IPS-20b (cell line): Measurements from ENCODE around the gene NOL4L.

ENCODE experiments used
- H3K27ac ChIP-seq: one replicate; pipeline ENCODE4 v1.5.1; 2013; ENCODE audit warnings: low read length
- H3K27me3 ChIP-seq: 2 replicates; pipeline ENCODE4 v1.6.1; 2013; ENCODE audit warnings: mild to moderate bottlenecking, low read length, inconsistent platforms; ENCODE audit not compliant: insufficient read depth
- H3K36me3 ChIP-seq: 2 replicates; pipeline ENCODE4 v1.6.1; 2013; ENCODE audit warnings: low read depth, mild to moderate bottlenecking, inconsistent platforms, low read length, moderate library complexity; ENCODE audit not compliant: insufficient read depth
- H3K4me1 ChIP-seq: 2 replicates; pipeline ENCODE4 v1.6.1; 2013; ENCODE audit warnings: mild to moderate bottlenecking, control low read depth, inconsistent platforms, low read length, moderate library complexity; ENCODE audit not compliant: insufficient read depth
- H3K4me3 ChIP-seq: 2 replicates; pipeline ENCODE4 v1.5.1; 2013; ENCODE audit warnings: mild to moderate bottlenecking, low read length, inconsistent platforms
- H3K9ac ChIP-seq: 2 replicates; pipeline ENCODE4 v1.6.1; 2013; ENCODE audit warnings: low read depth, mild to moderate bottlenecking, inconsistent platforms, low read length, moderate library complexity
- H3K9me3 ChIP-seq: 2 replicates; pipeline ENCODE4 v1.6.1; 2013; ENCODE audit warnings: mild to moderate bottlenecking, low read depth, low read length, inconsistent platforms; ENCODE audit not compliant: insufficient read depth

Gene NOL4L

DNA sequence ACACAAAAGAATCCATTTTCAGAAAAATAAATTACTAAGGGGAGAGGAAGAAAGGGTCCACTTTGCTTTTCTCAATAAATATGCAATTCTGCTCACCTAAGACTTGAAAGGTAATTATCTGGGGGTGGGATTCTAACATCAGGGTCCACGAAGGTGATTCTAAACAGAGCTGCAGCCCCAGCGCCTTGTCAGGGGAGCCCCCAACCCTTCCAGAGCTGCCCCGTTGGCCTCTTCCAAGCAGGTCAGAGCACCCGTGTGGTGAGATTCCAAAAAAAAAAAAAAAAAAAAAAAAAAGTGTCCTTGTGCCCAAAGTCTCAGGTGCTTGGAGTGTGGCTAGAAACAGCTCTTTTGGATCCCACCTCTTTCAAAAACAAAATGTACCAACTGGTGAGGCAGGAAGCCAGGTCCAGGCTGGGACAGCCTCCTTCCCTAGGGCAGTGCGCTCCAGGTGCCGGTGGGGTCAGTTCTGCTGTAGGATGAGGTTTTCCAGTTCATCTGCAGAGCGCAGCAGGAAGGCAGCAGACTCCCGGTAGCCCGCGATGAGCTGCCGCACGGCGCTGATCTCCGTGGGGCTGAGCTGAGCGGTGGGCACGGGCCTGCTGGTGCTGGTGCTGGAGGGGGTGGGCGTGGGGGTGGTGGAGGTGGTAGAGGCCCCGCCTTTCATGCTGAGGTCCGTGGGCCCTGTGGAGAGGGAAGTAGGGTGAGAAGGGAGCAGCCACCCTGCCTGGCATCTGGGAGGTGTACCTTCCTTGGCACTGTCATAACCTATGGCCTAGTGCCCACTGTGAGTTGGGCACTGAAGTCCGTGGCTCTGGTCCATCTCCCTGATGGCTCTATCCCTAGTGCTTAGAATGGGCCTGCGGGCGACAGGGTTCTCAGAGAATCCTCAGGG lies 137.8 kb downstream of the NOL4L start:
- no peaks in the 10 kb centered on the region for H3K27me3 ChIP-seq
- peaks cover 68% of the 10 kb centered on the region for H3K36me3 ChIP-seq
- H3K27ac ChIP-seq, result no peak overlapping the region
- H3K4me3 ChIP-seq, result no peak overlapping the region
- no peak overlapping the region for H3K9ac ChIP-seq
- H3K9me3 ChIP-seq, result no peaks in the 10 kb centered on the region
- peaks cover 7% of the 10 kb centered on the region; the same call in 1 of the 2 replicates for H3K4me1 ChIP-seq

DNA sequence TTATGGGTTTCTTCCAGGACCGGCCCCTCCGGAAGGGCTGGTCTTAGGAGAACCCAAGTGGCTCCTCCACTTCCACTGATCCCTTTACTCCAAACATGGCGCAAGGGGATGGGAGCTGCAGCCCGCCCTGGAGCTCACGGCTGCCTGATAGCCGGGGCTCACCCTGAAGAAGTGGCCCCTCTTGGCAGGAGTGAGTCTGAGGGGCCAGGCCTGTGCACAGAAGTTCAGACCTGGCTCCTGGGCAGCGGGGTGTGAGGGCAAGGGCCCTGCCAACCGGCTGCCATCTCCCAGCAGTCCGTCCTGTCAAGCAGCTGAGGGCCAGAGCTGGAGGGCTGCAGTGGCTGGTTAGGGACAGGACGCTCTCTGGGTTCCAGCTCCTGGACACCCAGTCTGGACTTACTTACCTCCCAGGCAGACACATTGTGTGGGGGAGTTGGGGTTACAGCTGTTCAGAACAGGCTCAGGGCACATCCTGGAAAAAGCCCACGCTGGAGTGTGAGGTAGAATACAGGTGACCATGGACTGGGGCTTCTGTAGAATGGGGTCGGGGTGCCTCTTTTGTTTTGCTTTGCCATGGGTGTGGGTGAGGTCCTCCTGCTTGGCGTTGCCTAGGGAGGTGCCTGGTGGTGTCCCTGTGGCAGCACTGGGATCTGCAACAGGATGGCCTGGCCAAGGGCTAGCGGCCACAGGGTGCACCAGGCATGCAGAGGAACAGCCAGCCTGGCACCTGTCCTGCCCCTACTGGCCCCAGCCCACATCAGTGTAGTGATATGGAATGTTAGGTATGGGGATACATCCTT lies 138.6 kb downstream of the NOL4L start:
- no peak overlapping the region for H3K4me3 ChIP-seq
- H3K4me1 ChIP-seq, result peaks cover 7% of the 10 kb centered on the region; the same call in 1 of the 2 replicates
- H3K27ac ChIP-seq, result no peak overlapping the region

DNA sequence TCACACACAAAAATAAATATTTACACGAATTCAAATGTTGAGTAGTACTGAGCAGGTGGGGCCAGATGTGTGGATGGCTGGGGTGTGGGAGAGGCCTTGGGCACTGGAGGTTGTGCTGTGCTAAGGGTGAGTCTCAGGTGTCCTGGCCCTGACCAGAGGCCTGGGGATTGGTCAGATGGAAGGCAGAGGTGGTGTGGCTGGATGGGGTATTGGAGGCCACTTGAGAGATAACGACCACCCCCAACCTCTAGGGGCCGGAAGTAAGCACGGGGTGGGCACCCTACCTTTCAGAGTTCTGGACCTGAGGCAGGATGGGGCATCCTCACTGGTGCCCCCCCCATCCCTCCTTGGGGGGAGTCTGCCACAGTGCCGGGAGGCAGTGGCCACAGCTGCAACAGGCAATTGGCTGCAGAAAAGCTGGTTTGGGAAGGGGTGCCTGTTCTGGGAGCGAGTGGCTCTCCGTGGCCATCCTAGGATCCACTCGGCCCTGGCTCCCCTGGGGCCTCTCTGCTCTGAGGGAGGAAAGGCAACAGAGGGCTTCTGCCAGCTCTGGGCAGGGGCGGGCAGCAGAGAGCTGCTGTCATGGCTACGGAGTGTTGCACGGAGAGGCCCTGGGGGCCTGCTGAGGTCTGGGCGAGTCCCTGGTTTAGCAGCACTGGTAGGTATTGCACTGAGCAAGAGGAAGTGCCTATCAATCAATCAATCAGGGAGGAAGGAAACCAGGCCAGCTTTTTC lies 139.4 kb downstream of the NOL4L start:
- Histone ChIP-seq H3K36me3 (peaks cover 52% of the 10 kb centered on the region), H3K27me3 (no peaks in the 10 kb centered on the region), H3K4me1 (peaks cover 7% of the 10 kb centered on the region; the same call in 1 of the 2 replicates), H3K9ac (no peak overlapping the region), H3K4me3 (no peak overlapping the region), H3K9me3 (no peaks in the 10 kb centered on the region), H3K27ac (no peak overlapping the region)

More for the DNA sequence above, 138.6 kb downstream of the NOL4L start:
- Histone ChIP-seq H3K27me3 (no peaks in the 10 kb centered on the region), H3K9me3 (no peaks in the 10 kb centered on the region), H3K36me3 (peaks cover 60% of the 10 kb centered on the region), H3K9ac (no peak overlapping the region)

DNA sequence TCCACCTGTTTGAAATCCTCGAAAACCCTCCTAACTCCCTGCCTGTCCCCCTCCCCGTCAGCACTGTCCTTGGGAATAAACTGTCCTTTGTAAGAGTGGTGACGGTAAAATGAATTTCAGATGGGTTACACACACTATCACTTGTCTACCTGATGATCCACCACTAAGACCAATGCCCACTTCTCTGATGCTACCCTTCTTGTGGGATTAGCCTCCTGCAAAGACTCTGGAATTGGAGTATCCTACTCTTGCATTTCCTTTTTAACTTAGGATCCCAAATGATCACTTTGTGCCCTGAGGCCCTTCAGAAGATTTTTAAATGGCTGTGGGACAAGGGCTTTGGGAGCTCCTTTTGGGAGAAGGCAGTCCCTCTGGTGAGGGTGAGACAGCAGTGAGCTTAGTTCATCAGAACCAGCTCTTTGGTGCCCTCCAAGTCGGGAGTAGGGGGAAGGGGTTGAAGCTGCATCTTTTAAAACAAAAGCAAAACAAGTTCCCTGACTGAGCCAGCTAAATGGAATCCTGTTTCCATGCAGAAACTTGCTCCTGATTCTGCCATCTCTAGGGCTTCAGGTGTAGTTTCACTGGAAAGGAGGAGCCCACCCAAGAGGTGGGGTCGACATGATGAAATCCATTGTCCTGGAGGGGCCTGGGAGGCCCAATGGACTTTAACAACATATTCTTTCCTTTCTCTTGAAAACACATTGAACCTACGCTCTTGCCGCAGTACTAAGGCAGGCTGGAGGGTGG lies 140.5 kb downstream of the NOL4L start:
- Histone ChIP-seq H3K4me1 (peaks cover 7% of the 10 kb centered on the region; the same call in 1 of the 2 replicates), H3K27me3 (no peaks in the 10 kb centered on the region), H3K9ac (no peak overlapping the region), H3K4me3 (no peak overlapping the region), H3K27ac (no peak overlapping the region), H3K36me3 (peaks cover 43% of the 10 kb centered on the region), H3K9me3 (no peaks in the 10 kb centered on the region)

DNA sequence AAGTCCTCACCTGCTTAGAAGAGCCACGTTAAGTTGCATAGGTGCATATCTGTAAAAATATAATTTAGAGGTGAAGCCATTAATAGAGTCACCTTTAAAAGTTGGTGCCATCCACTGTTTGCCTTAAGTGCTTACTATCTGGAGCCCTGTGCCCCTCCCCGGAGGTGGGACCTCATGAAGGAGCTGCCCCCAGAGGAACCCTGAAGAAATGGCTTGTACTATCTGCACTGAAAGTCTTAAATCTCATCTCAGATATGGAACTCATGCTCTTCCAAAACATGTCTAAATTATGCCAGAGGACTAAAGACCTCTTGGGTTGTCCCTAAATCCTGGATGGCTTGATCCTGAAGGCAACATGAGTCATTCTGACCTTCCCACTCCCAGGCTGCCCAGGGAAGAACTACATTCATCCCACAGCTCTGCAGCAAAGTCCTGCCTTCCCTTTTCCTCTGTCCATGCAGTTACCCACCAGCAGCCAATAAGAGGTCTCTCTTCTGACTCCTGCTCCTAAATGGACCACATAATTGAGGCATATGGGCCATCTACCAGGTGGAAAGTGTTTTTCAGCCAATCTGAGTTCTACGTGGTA lies 141.7 kb downstream of the NOL4L start:
- H3K36me3 ChIP-seq, result peaks cover 33% of the 10 kb centered on the region
- no peaks in the 10 kb centered on the region for H3K9me3 ChIP-seq
- no peak overlapping the region for H3K4me3 ChIP-seq
- no peaks in the 10 kb centered on the region for H3K27me3 ChIP-seq
- no peak overlapping the region for H3K9ac ChIP-seq
- peaks cover 7% of the 10 kb centered on the region; the same call in 1 of the 2 replicates for H3K4me1 ChIP-seq
- H3K27ac ChIP-seq, result no peak overlapping the region

DNA sequence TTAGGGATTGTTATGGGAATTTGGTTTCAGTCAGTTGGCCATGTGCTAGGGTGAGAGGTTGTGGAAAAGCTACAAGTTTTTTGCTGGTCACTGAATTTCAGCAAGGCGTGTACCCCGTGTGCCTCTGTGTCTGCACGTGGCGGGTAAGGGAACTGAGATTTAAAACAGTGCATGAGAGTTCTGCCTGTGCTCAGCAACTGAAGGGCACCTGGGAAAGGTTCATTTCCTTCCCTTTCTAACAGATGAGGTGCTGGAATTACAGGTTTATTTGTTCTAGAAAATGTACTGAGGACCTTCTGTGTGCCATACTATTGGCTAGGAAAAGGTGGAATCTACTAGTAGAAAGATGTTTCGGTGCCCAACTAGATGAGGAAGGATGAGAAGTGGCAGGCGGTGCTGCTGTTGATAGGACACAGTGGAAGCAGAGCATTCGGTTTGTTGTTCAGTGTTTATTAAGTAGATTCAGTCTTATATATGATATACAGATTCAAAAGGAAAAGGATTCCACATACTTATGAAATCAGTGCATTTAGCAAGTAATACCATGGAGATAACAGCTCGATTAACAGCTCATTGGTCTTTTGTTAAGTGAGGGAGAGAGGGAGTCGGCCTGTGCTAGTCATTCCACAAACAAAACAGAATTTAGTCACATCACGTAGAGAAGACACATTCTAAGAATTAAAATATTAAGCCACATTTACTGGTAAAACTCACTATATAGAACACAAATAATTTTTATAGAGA lies 142.3 kb downstream of the NOL4L start:
- peaks cover 33% of the 10 kb centered on the region for H3K36me3 ChIP-seq
- no peaks in the 10 kb centered on the region for H3K9me3 ChIP-seq
- H3K9ac ChIP-seq, result no peak overlapping the region
- H3K27me3 ChIP-seq, result no peaks in the 10 kb centered on the region
- H3K4me3 ChIP-seq, result no peak overlapping the region
- H3K27ac ChIP-seq, result no peak overlapping the region
- H3K4me1 ChIP-seq, result peaks cover 7% of the 10 kb centered on the region; the same call in 1 of the 2 replicates

DNA sequence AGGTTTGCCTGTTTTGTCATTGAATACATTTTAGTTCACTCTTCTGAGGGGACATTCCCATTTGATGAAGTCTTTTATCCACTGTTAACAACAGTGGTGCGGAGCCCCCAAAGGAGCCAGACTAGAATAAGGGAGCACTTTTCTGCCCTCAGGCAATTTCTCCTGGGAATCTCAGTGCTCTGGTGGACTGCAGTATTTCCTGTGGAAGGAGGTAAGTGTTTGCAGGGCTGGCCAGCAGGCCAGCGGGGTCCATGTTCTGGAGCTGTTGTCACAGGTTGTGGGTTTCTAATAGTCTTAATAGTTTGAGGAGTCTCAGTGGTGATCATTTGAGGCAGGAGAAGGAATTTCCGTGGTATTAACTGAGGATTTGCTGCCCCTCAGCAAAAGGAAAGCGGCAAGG lies 143.5 kb downstream of the NOL4L start:
- no peaks in the 10 kb centered on the region for H3K27me3 ChIP-seq
- peaks cover 7% of the 10 kb centered on the region; the same call in 1 of the 2 replicates for H3K4me1 ChIP-seq
- peaks cover 21% of the 10 kb centered on the region for H3K36me3 ChIP-seq
- H3K9me3 ChIP-seq, result no peaks in the 10 kb centered on the region
- H3K9ac ChIP-seq, result no peak overlapping the region
- H3K27ac ChIP-seq, result no peak overlapping the region
- H3K4me3 ChIP-seq, result no peak overlapping the region

DNA sequence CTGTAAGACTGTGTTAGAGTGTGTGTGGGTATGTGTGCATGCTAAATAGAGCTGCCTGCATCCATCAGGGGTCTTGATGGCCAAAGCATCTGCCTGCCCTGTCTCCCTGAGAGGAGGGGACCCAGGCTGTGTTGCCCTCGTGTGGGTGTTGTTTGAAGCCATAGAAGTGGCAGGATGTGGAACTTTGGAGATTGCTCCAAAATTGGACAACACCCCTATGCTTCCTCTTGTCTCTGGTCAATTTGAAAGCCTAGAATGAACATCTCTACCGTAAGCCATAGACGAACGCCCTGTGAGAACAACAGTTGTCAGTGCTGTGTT lies 144.4 kb downstream of the NOL4L start:
- Histone ChIP-seq H3K27me3 (no peaks in the 10 kb centered on the region), H3K9me3 (no peaks in the 10 kb centered on the region), H3K4me3 (no peak overlapping the region), H3K4me1 (peaks cover 7% of the 10 kb centered on the region; the same call in 1 of the 2 replicates), H3K9ac (no peak overlapping the region), H3K27ac (no peak overlapping the region), H3K36me3 (peaks cover 25% of the 10 kb centered on the region)

DNA sequence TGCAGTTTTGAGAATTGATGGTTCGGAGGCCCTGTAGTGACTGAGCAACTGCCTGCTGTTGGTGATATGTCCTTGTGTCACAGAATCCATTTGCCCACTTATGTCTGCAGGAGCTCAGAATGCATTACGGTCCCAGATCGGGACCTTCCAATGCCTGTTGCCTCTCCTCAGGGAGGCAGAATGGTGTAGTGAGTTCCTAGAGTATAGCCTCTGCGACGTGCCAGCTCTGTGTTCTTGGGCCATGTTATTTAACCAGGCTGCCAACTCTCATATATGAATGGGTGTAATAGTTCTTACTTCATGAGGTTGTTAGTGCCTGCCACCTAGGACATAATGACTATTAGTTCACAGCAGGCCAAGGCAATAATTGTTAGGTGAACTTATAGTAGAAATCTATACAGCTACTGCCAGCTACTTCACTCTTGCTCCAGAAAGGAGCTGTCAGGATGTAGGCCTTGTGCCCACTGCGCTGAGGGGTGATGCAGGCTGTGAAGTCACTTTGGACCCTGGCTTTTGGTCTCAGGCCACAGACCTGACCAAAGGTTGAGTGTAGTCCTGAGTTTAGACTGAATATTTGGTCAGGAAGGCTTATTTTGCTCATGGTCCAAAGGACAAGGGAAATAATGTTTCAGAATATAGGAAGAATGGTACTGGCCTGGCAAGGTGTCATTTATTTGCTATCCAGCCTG lies 144.9 kb downstream of the NOL4L start:
- Histone ChIP-seq H3K27ac (no peak overlapping the region), H3K9ac (no peak overlapping the region), H3K4me3 (no peak overlapping the region), H3K9me3 (no peaks in the 10 kb centered on the region), H3K27me3 (no peaks in the 10 kb centered on the region), H3K36me3 (peaks cover 28% of the 10 kb centered on the region), H3K4me1 (peaks cover 7% of the 10 kb centered on the region; the same call in 1 of the 2 replicates)
